A549 (cell line): ENCODE measurements around the gene DNAI4.

Experiments
- EP300 ChIP-seq, 2 experiments: fragments of >200 bp; sonication (Bioruptor Twin); formaldehyde crosslinking; IDR thresholded peaks; 2 replicates in 1 of 2; 3 replicates in 1 of 2; pipeline ENCODE4 v1.6.1; 2016 to 2017
- ESRRA ChIP-seq: fragments of 150-350 bp; IDR thresholded peaks from 2 replicates; pipeline ENCODE4 v1.6.1; 2014; ENCODE audit warnings: mild to moderate bottlenecking, low read length, borderline replicate concordance
- HDAC2 ChIP-seq: fragments of 200-600 bp; sonication (generic); IDR thresholded peaks from 2 replicates; pipeline ENCODE4 v1.6.1; 2016
- MAFK ChIP-seq: fragments of 450-650 bp; IDR thresholded peaks from 2 replicates; pipeline ENCODE4 v1.6.1; 2014; ENCODE audit not compliant: partially characterized antibody
- RAD21 ChIP-seq, 2 experiments: fragments of >200 bp in 1 of 2; sonication (Bioruptor Twin) in 1 of 2; formaldehyde crosslinking in 1 of 2; IDR thresholded peaks in 1 of 2; conservative IDR thresholded peaks in 1 of 2; 2 replicates in 1 of 2; 3 replicates in 1 of 2; pipeline ENCODE4 v1.6.1; 2012 to 2018; ENCODE audit warnings: inconsistent platforms in 1 of 2
- TF ChIP-seq, protein P1 (sequence below): fragments of >200 bp; sonication (Bioruptor Twin); formaldehyde crosslinking; IDR thresholded peaks from 3 replicates; pipeline ENCODE4 v1.5.1; 2016
- TF ChIP-seq, protein P2 (sequence below): IDR thresholded peaks from 2 replicates; pipeline ENCODE4 v1.6.1; 2012

DNA sequence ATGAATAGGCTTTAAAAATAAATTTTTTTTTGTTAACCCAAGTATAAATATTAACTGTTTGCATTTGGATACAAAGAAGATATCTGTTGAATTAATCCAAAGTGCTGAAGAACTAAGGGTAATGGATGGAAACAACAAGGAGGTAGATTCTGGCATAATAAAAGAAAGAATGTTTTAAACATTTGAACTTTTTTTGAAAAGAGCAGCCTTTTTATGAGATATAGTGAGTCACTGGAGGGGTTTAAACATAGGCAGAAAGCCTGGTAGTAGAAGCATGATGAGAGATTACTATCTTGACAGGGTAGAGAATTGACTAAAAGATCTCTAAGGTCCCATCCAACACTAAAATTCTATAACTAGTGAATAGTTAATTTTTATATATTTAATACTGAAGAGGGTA, 2.9 kb upstream of the DNAI4 start:
- TF ChIP-seq, protein P1, sequence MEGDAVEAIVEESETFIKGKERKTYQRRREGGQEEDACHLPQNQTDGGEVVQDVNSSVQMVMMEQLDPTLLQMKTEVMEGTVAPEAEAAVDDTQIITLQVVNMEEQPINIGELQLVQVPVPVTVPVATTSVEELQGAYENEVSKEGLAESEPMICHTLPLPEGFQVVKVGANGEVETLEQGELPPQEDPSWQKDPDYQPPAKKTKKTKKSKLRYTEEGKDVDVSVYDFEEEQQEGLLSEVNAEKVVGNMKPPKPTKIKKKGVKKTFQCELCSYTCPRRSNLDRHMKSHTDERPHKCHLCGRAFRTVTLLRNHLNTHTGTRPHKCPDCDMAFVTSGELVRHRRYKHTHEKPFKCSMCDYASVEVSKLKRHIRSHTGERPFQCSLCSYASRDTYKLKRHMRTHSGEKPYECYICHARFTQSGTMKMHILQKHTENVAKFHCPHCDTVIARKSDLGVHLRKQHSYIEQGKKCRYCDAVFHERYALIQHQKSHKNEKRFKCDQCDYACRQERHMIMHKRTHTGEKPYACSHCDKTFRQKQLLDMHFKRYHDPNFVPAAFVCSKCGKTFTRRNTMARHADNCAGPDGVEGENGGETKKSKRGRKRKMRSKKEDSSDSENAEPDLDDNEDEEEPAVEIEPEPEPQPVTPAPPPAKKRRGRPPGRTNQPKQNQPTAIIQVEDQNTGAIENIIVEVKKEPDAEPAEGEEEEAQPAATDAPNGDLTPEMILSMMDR: no peak
- no peak for TF ChIP-seq HDAC2
- TF ChIP-seq RAD21 (conservative IDR thresholded peaks at IDR 0.05 in 1 of 2, IDR thresholded peaks at IDR 0.05 in 1 of 2): no peak
- TF ChIP-seq EP300 (IDR thresholded peaks at IDR 0.05): no peak
- no peak for TF ChIP-seq MAFK
- TF ChIP-seq, protein P2, sequence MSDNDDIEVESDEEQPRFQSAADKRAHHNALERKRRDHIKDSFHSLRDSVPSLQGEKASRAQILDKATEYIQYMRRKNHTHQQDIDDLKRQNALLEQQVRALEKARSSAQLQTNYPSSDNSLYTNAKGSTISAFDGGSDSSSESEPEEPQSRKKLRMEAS: no peak
- TF ChIP-seq ESRRA: no peak
